Activated CD4-positive, alpha-beta T cell treated with anti-CD3 and anti-CD28 coated beads, Interleukin-2, Interleukin-6, amounts not matched to agents 100 ng/mL and 50 ng/mL, durations not matched to agents 16 hours and 8 hours (primary cell): ENCODE data around the gene LRRN2.

Experiments used
- DNase-seq: peaks from one replicate; pipeline ENCODE4 v3.0.0-alpha.2; 2020

LRRN2 gene

GRCh38 chr1:204711947-204712701 is 26.6 kb upstream of the LRRN2 start:
- DNase-seq, result no peak

GRCh38 chr1:204711103-204711946 is 25.8 kb upstream of the LRRN2 start:
- DNase-seq, result no peak

- DNase-seq, result no peak
Observed at GRCh38 chr1:204709960-204710912, 24.7 kb upstream of the LRRN2 start.

GRCh38 chr1:204709021-204709420 is 23.5 kb upstream of the LRRN2 start:
- DNase-seq, result no peak

GRCh38 chr1:204706838-204707509 is 21.4 kb upstream of the LRRN2 start:
- DNase-seq, result no peak

- no peak for DNase-seq
Observed at GRCh38 chr1:204705888-204706837, 20.6 kb upstream of the LRRN2 start.

- DNase-seq, result no peak
Observed at GRCh38 chr1:204705493-204705811, 19.9 kb upstream of the LRRN2 start.

- DNase-seq, result no peak
Observed at GRCh38 chr1:204704794-204705492, 19.4 kb upstream of the LRRN2 start.

GRCh38 chr1:204703826-204704612 is 18.5 kb upstream of the LRRN2 start:
- no peak for DNase-seq

GRCh38 chr1:204703268-204703664 is 17.7 kb upstream of the LRRN2 start:
- DNase-seq, result no peak

- DNase-seq, result no peak
Observed at GRCh38 chr1:204702552-204703267, 17.2 kb upstream of the LRRN2 start.

GRCh38 chr1:204701229-204701628 is 15.7 kb upstream of the LRRN2 start:
- DNase-seq, result no peak

- no peak for DNase-seq
Observed at GRCh38 chr1:204697893-204698292, 12.4 kb upstream of the LRRN2 start.

- DNase-seq, result no peak
Observed at GRCh38 chr1:204696606-204697005, 11.1 kb upstream of the LRRN2 start.

- no peak for DNase-seq
Observed at GRCh38 chr1:204695692-204696091, 10.2 kb upstream of the LRRN2 start.

GRCh38 chr1:204694145-204694544 is 8.6 kb upstream of the LRRN2 start:
- no peak for DNase-seq

- DNase-seq, result no peak
Observed at GRCh38 chr1:204692841-204693356, 7.4 kb upstream of the LRRN2 start.

GRCh38 chr1:204692325-204692840 is 6.8 kb upstream of the LRRN2 start:
- DNase-seq, result no peak

GRCh38 chr1:204691328-204691730 is 5.8 kb upstream of the LRRN2 start:
- DNase-seq, result peak; percentile 32
